NK-92 treated with Interleukin-12 subunit alpha and Interleukin-12 subunit beta, amount 100 ng/mL, for 24 hours (cell line): ENCODE data around the gene RCSD1.

ENCODE experiments used
- DNase-seq: peaks from one replicate; lab custom pipeline; 2025; lab: John Stamatoyannopoulos, UW

The RCSD1 gene

GRCh38 chr1:167618366-167618765 is 11.7 kb upstream of the RCSD1 start:
- no peak for DNase-seq

- DNase-seq = no peak
Measured at GRCh38 chr1:167618789-167619188, 11.2 kb upstream of the RCSD1 start.

- no peak for DNase-seq
Measured at GRCh38 chr1:167620002-167620401, 10.0 kb upstream of the RCSD1 start.

- DNase-seq = no peak
Measured at GRCh38 chr1:167621780-167622313, 8.2 kb upstream of the RCSD1 start.

GRCh38 chr1:167623951-167624350 is 6.1 kb upstream of the RCSD1 start:
- DNase-seq = no peak

GRCh38 chr1:167625040-167625823 is 4.8 kb upstream of the RCSD1 start:
- DNase-seq = no peak

- DNase-seq = peak; percentile 41
Measured at GRCh38 chr1:167627615-167627864, 2.5 kb upstream of the RCSD1 start.

GRCh38 chr1:167627865-167628641 is 2.0 kb upstream of the RCSD1 start:
- DNase-seq = peak; percentile 77

GRCh38 chr1:167628741-167629515 is 1.1 kb upstream of the RCSD1 start:
- peak; percentile 34 for DNase-seq

GRCh38 chr1:167630568-167631385 is 745 bp downstream of the RCSD1 start:
- DNase-seq = no peak

- DNase-seq = no peak
Measured at GRCh38 chr1:167631386-167631935, 1.4 kb downstream of the RCSD1 start.

- no peak for DNase-seq
Measured at GRCh38 chr1:167631936-167632614, 2.0 kb downstream of the RCSD1 start.

- no peak for DNase-seq
Measured at GRCh38 chr1:167633258-167633944, 3.4 kb downstream of the RCSD1 start.

GRCh38 chr1:167634435-167634834 is 4.4 kb downstream of the RCSD1 start:
- no peak for DNase-seq

- DNase-seq = no peak
Measured at GRCh38 chr1:167635156-167635648, 5.2 kb downstream of the RCSD1 start.

GRCh38 chr1:167635941-167636340 is 5.9 kb downstream of the RCSD1 start:
- DNase-seq = no peak

GRCh38 chr1:167638064-167638463 is 8.0 kb downstream of the RCSD1 start:
- no peak for DNase-seq

GRCh38 chr1:167640051-167640450 is 10.0 kb downstream of the RCSD1 start:
- no peak for DNase-seq

- DNase-seq = no peak
Measured at GRCh38 chr1:167641786-167642500, 11.9 kb downstream of the RCSD1 start.

GRCh38 chr1:167642501-167642826 is 12.4 kb downstream of the RCSD1 start:
- DNase-seq = no peak
